GF-D8 (cell line): ENCODE results near the gene PPP1R14B.

Experiments used
- DNase-seq: peaks from one replicate; lab custom pipeline; 2025; lab: John Stamatoyannopoulos, UW

PPP1R14B gene

DNA sequence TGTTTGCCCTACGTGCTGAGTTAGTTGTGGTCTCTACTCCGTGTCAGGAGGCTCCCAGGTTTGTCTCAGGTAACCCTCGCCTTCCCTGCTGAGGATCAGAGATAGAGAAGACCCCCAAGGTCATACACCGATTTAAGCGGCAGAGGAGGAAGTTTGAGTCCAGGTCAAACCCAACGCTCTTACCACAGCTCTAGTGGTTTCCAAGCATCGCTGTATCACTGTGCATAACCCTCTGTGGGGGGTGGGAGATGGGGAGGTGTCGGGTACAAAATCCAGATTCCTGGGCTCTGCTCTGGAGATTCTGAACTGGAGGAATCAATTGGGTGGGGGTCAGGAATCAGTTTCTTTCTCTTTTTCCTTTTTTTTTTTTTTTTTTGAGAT is 15.8 kb downstream of the PPP1R14B start:
- DNase-seq = no peak

DNA sequence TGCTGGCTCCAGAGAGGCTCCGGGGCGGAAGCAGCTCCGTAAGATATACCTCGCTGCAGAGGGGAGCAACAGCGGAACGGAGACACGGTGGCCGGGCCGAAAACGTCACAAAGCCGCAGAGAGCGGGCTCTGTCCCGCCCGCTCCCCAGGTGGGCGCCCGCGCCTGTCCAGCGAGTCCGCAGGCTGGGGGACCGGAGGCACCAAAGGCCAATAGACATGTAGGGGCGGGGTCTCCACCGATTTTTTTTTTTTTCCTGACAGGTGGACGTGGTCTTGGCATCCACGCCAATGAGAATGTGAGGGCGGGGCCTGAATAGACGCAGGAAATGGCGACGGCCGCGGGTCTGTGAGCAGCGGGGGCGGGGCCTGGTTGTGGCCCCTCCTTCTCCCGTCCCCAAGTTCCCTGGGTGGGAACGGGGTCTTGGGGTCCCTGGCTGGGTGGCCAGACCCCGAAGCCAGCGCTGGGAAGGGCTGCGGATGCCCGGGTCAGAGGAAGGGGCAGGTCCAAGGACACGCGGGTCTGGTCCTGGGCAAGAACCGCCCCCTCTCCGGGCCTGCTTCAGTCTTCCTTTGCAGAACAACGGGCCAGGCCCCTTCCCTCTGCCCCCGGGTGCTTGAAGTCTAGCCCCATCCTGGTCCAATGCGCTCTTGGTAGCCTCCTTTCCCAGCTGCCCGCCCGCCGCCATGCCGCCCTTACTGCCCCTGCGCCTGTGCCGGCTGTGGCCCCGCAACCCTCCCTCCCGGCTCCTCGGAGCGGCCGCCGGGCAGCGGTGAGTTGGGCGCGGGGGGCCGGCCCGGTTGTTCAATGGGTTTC is 16.4 kb downstream of the PPP1R14B start, which contains the start of gene DNAJC4:
TSS of gene DNAJC4 (plus strand) at position 378 of the 814 bp plus-strand sequence. CDS start at position 685, 307 bp downstream.
- DNase-seq = no peak

- DNase-seq = no peak
These were observed 17.0 kb downstream of the PPP1R14B start for GRCh38 chr11:64229744-64230170.

- no peak for DNase-seq
These were observed 17.5 kb downstream of the PPP1R14B start for GRCh38 chr11:64229090-64229743.

GRCh38 chr11:64227405-64227956 is 19.3 kb downstream of the PPP1R14B start:
- DNase-seq = no peak

DNA sequence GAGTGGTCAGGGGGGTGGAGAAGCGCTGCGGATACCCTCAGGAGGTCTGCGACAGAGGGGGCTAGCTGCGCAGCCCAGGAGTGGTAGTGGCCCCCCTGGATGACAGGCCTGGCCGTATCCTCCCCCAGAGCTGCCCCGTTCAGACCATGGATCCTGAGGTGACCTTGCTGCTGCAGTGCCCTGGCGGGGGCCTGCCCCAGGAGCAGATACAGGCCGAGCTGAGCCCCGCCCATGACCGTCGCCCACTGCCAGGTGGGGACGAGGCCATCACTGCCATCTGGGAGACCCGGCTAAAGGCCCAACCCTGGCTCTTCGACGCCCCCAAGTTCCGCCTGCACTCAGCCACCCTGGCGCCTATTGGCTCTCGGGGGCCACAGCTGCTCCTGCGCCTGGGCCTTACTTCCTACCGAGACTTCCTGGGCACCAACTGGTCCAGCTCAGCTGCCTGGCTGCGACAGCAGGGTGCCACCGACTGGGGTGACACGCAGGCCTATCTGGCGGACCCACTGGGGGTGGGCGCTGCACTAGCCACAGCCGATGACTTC is 20.2 kb downstream of the PPP1R14B start:
- DNase-seq = peak; percentile 57

- peak; percentile 45 for DNase-seq
These were observed 20.9 kb downstream of the PPP1R14B start, which contains the start of the genes NUDT22 and TRPT1 for GRCh38 chr11:64225608-64226506. Gene NUDT22, plus strand, starts transcription at chr11:64226274. Its CDS starts 379 bp downstream, at chr11:64226653. Gene TRPT1, minus strand, starts transcription at chr11:64226186. Its CDS starts 326 bp downstream, at chr11:64225860.

- DNase-seq = peak; percentile 5
These were observed 21.7 kb downstream of the PPP1R14B start for GRCh38 chr11:64224891-64225607.

DNA sequence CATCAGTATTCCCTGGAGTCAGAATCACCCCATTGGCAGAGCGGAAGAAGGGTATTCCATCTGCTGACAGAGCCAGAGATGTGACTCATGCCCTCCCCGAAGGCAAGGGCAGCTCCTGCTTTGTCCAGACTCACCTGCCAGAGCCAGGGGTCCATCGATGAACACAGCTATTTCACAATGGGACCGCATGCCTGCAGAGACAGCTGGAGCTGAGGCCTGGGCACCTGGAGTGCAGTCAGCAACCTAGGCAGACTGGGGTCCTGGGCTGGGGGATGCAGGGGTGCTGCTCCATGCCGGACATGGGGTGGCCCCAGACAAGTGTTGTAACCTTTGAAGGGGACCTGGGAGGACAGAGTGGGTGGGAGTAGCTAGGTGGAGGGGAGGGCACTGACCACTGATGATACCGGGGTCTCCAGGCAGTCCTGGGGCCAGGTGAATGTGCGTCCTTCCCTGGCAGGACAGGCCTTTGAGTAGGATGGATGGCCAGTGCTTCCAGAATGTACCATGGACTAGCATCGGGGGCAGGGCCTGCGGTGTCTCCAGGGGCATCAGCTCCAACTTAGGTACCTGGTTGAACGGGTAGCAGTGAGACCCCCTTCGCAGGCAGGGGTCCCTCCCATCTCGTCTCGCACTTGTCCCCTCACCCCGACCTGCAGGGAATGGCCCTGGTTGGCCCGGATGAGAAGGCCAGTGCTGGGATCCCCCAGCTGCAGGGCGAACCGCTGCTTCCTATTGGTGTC is 22.4 kb downstream of the PPP1R14B start:
- DNase-seq = no peak

DNA sequence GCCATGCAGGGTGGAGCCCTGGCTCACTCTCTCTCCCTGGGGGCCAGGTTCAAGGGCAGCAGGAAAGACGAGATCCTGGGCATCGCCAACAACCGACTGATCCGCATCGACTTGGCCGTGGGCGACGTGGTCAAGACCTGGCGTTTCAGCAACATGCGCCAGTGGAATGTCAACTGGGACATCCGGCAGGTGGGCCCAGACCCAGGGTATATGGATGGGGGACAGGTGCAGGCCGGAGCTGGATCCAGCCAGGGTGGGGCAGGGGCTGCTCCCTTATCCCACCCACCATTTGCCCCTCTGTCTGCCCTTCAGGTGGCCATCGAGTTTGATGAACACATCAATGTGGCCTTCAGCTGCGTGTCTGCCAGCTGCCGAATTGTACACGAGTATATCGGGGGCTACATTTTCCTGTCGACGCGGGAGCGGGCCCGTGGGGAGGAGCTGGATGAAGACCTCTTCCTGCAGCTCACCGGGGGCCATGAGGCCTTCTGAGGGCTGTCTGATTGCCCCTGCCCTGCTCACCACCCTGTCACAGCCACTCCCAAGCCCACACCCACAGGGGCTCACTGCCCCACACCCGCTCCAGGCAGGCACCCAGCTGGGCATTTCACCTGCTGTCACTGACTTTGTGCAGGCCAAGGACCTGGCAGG is 23.6 kb downstream of the PPP1R14B start:
- DNase-seq = no peak

DNA sequence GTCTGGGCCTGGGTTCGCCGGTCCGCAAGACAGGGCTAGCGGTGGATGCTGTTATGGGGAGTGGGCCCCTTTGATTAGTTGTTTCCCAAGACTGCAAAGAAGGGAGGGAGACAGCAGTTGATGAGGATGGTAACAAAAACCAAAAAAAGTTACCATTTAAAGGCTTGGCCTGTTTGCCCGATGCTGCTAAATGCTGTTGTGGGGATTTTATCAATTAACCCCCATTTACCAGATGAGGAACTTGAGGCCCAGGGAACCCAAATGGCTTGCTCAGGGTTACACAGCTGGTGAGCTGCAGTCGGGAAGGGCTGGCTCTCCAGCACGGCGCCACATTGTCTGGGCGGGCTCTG is 24.1 kb downstream of the PPP1R14B start:
- DNase-seq = no peak

GRCh38 chr11:64220798-64221197 is 25.9 kb downstream of the PPP1R14B start:
- no peak for DNase-seq

DNA sequence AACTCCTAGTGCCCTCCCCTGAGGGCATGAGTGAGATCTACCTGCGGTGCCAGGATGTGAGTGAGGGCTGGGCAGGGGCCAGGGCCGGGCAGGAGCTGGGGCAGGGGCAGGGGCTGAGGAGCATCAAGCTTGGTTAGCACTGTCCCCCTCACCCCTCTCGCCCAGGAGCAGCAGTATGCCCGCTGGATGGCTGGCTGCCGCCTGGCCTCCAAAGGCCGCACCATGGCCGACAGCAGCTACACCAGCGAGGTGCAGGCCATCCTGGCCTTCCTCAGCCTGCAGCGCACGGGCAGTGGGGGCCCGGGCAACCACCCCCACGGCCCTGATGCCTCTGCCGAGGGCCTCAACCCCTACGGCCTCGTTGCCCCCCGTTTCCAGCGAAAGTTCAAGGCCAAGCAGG is 26.5 kb downstream of the PPP1R14B start:
- no peak for DNase-seq

DNA sequence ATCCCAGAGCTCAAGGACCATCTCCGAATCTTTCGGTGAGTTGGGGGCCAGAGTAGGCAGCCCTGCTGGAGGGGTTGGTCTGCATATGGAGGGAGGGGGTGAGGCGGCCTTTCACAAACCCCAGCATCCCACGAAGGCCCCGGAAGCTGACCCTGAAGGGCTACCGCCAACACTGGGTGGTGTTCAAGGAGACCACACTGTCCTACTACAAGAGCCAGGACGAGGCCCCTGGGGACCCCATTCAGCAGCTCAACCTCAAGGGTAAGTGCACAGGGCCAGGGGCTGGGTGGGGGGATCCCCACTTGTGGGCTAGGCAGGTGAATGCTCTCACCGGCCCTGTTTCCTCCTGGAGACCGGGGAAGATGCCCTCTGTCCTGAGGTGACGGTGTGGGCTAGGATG is 27.0 kb downstream of the PPP1R14B start:
- DNase-seq = no peak

GRCh38 chr11:64219354-64219684 is 27.4 kb downstream of the PPP1R14B start:
- no peak for DNase-seq

DNA sequence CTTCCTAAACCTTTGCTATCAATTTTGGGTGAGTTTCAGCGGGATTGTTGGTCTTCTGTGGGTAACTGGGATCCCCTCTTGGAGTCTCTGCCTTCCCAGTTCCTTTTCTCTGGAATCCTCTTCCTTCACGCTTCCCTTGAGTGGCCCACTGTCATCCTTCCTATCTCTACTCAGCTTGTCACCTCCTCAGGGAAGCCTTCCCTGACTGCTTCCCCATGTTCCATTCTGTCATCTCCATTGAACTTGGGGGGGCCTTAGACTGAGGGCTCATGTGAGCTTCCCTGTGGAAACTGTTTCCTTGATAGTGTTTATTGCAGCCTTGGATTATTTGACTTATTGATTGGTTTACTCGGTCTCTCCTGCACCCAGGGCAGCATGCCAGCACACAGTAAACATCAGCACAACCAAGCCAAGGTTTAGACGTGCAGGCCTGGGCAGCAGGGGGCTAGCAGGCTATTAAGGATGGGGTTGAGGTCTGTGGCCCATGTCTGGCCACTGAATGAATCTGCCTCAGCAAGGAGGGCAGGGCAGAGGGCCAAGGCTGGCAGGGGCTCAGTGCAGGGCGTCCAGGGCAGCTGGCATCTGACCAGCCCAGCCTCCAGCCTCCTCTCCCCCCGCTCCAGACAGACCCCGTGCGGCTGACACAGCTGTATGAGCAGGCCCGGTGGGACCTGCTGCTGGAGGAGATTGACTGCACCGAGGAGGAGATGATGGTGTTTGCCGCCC is 28.0 kb downstream of the PPP1R14B start:
- no peak for DNase-seq

DNA sequence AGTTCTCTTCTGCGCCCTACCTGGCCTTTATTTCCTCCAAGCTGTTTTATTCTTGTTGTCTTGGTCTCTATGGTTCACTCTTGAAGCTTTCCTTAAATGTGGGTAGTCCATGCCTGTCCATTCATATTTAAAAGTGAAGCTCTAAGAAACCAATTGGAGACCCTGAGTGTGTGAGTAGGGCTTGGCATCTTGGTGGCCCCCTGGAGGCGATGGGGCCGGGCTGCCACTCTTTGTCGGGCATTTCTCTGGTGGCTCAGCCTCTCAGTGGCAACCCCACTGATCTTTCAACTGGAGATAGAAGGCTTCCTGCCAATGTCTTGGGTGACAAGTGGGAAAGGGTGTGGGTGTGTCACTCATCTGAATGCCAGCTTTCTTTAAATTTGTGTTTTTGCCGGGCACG is 29.9 kb downstream of the PPP1R14B start:
- no peak for DNase-seq

- DNase-seq = no peak
These were observed 35.4 kb downstream of the PPP1R14B start for GRCh38 chr11:64211181-64211872.
